Measurements from ENCODE around the gene RAB11FIP5. TPM values are rescaled to one million over a fixed set of nuclear protein-coding genes. Genes with fewer than 3 reads are reported as not detected.

The RAB11FIP5 gene
- total RNA-seq, 4 donors from 2014 or later = 16.6 to 40.1 (median 20.7) TPM

DNA sequence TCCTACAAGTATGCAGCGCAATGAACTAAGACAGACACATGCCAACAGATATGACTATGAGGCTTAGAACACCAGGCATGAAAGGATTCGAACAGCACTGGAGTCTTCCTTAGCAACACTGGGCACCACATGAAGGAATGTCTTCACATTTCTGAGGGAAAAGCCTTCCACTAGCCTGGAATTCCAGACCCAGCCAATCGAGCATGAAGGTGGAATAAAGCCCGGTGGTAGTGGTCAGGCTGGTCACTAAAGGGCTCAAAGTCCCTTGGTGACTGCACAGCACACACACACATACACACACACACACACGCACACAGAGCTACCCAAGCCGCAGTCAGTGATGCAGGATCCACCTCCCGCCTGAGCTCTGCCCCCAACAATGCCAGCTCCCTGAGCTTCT is 21.6 kb downstream of the RAB11FIP5 start:
- TF ChIP-seq, protein P1, sequence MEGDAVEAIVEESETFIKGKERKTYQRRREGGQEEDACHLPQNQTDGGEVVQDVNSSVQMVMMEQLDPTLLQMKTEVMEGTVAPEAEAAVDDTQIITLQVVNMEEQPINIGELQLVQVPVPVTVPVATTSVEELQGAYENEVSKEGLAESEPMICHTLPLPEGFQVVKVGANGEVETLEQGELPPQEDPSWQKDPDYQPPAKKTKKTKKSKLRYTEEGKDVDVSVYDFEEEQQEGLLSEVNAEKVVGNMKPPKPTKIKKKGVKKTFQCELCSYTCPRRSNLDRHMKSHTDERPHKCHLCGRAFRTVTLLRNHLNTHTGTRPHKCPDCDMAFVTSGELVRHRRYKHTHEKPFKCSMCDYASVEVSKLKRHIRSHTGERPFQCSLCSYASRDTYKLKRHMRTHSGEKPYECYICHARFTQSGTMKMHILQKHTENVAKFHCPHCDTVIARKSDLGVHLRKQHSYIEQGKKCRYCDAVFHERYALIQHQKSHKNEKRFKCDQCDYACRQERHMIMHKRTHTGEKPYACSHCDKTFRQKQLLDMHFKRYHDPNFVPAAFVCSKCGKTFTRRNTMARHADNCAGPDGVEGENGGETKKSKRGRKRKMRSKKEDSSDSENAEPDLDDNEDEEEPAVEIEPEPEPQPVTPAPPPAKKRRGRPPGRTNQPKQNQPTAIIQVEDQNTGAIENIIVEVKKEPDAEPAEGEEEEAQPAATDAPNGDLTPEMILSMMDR (IDR thresholded peaks at IDR 0.05) = no peak
- no peak for ATAC-seq (ENCODE audit: low FRiP score)
- no peak for DNase-seq (ENCODE audit: low spot score)

DNA sequence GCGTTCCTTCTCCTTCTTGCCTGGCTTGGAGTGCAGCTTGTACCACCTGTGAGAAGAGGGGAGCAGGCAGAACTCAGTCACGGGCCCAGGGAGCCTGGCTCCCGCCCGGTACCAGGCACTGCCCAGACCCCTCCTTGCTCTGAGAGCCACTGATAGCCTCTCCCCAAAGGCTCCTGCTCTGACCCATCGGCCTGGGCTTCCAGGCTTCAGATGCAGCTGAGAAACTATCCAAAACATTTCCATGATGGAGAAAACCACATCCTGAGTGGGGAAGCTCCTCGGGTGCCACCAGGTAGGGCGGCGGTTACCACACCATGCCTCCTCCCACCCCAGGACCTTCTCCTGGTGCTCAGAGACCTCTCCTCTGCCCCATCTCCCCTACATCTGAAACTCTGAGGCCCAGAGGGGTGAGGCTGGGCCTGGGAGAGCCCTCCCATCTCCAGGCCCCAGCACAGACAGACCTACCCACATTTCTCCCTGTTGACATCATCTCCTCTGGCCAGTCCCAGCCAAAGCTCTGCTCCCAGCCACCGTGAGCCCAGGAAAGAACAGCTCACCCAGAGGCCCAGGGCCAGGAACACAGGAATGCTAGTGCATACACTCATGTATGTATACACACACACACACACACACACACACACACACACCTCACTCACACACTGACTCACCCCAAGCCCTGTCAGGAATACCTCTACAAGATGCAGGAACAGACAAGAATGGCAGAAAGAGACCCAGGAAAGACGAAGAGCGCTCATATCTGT is 23.3 kb downstream of the RAB11FIP5 start:
- TF ChIP-seq, protein P1 (IDR thresholded peaks at IDR 0.05) = no peak
- ATAC-seq (ENCODE audit: low FRiP score) = peak; percentile 92
- DNase-seq (ENCODE audit: low spot score) = peak; percentile 60

DNA sequence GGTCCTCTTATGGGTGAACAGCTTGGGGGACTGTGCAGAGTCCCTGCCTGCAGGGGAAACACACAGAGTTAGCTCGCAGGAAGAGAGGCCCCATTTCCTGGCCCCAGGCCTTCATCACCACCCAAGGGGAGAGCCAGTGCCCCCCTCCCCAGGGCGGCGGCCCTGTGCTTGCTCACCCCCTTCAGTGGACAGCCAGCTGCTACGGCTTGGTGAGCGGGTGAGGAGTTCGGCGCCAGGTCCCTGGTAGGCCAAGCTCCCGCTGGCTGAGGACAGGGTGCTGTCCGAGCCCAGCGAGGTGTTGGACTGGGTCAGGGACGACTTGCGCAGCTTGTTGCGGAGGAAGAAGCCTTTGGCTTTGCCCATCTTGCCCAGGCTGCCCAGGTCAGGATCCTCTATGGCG is 24.0 kb downstream of the RAB11FIP5 start:
- TF ChIP-seq, protein P1 (IDR thresholded peaks at IDR 0.05) = no peak
- ATAC-seq (ENCODE audit: low FRiP score) (no peak), DNase-seq (ENCODE audit: low spot score) (no peak)

DNA sequence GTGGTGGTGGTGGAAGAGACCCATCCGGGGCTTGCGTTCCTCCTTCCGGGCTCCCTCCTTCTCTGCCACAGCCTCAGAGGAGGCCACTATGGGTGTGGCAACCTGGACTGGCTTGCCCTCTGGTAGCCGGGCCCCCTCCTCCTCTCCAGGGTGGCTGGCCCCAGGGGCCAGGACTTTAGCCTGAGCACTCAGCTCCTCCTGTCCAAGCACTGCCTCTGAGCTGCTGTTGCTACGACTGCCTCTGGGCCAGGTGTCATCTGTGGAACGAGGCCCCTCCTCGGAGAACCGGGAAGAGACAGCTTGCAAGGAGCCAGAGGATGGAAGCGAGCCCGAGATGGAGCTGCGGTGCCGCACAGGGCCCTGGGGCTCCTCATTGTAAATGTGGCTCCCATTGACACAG is 24.5 kb downstream of the RAB11FIP5 start:
- TF ChIP-seq, protein P1 (IDR thresholded peaks at IDR 0.05) = no peak
- DNase-seq (ENCODE audit: low spot score) = no peak
- ATAC-seq (ENCODE audit: low FRiP score) = no peak

DNA sequence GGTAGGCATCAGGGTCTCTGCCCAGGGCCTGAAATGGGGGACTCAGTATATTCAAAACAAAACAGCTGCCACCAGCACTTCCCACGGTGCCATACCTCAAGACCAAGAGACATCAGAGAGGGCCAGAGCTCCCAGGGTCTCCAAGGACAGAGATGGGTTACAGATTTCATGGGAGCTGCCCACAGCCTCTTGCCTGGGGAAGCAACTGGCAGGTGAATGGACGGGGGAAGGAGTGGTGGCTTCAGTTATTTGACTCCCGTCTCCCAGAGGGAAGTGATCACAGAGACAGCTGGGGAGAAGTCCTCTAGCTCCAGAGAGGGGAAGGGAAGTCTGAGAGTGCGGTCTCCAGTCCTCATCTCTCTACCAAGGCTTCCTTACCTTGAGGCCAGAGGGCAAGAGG is 25.4 kb downstream of the RAB11FIP5 start:
- no peak for ATAC-seq (ENCODE audit: low FRiP score)
- no peak for DNase-seq (ENCODE audit: low spot score)
- TF ChIP-seq, protein P1 (IDR thresholded peaks at IDR 0.05) = no peak

DNA sequence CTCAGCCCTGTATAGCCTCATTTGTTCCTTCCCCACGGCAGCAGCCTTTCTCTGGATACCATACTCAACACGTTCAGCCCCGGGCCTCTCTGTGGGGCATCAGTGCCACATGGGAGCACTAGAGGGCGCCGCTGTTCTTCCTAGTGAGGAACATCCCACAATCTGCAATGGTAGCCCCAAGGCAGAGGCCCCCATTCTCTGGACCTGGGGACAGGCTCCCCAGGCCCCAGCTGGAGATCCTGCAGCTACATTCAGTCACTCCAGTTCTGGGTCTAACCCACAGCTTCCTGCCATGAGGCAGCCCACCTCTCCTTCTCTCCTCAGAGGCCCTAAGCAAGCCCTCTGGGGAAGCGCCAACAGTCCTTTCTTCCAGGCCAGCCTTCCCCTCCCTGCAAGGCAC is 27.1 kb downstream of the RAB11FIP5 start:
- DNase-seq (ENCODE audit: low spot score) (peak; percentile 90), ATAC-seq (ENCODE audit: low FRiP score) (peak; percentile 39)
- TF ChIP-seq, protein P1 (IDR thresholded peaks at IDR 0.05) = peak in 1 of 3 donors; percentile 70

DNA sequence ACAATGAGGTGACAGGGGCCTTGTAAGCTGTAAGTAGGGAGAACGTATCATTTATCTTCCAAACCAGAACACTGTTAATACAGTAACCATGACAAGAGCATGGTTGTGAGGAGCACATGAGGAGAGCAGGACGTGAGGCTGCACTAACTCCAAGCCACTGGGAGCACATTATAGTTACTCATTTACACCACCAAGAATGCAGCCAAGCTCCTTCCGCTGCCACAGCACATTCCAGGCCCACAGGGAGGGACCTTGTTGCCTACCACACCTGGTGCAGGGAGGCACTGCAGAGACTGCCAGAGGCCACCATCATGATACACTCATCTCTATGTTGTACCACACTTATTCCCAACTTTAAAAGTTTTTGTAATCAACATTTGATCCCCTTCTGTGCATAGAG is 27.8 kb downstream of the RAB11FIP5 start:
- ATAC-seq (ENCODE audit: low FRiP score) (no peak), DNase-seq (ENCODE audit: low spot score) (no peak)
- TF ChIP-seq, protein P1 (IDR thresholded peaks at IDR 0.05) = no peak
